SK-N-MC (cell line): ENCODE measurements around the gene ATP13A1.
A peak's percentile ranks its signal among the peaks of the same experiment; 100 is the strongest.
"Not testable (repeated sequence)": the region's sequence is repeated elsewhere in the genome, so short reads cannot be mapped to it uniquely, and the experiment has no call there.

Experiments
- DNase-seq: peaks from one replicate; pipeline ENCODE4 v3.0.0-alpha.2; 2011; ENCODE audit warnings: low read depth, low spot score
- H3K27ac ChIP-seq: fragments of 200-600 bp; sonication (generic); 2 replicates; pipeline ENCODE4 v1.5.1; 2016; ENCODE audit warnings: mixed run types
- H3K36me3 ChIP-seq: fragments of 200-600 bp; sonication (generic); 2 replicates; pipeline ENCODE4 v1.6.1; 2017; ENCODE audit warnings: antibody characterized with exemption, low read length, mixed read lengths; ENCODE audit not compliant: insufficient read depth
- H3K4me3 ChIP-seq: fragments of 200-600 bp; sonication (generic); 2 replicates; pipeline ENCODE4 v1.5.1; 2016
- H3K9ac ChIP-seq: fragments of 200-600 bp; sonication (generic); 2 replicates; pipeline ENCODE4 v1.8.0; 2017; ENCODE audit warnings: mixed run types, mixed read lengths; ENCODE audit not compliant: insufficient read length
- H3K9me3 ChIP-seq: fragments of 200-600 bp; sonication (generic); 2 replicates; pipeline ENCODE4 v1.6.1; 2017; ENCODE audit warnings: low read depth, mild to moderate bottlenecking, antibody characterized with exemption, low read length, moderate library complexity, mixed read lengths
- EZH2 ChIP-seq: fragments of 200-600 bp; sonication (generic); IDR thresholded peaks from one replicate; pipeline ENCODE4 v1.6.1; 2017; ENCODE audit warnings: antibody characterized with exemption
- FOXP2 ChIP-seq: optimal IDR thresholded peaks from 2 replicates; pipeline ENCODE3; 2011; ENCODE audit warnings: mild to moderate bottlenecking, moderate library complexity; ENCODE audit not compliant: insufficient read depth; ENCODE audit errors: extremely low read length, control extremely low read depth
- POLR2AphosphoS5 ChIP-seq: IDR thresholded peaks from 2 replicates; pipeline ENCODE4 v1.6.1; 2012; ENCODE audit warnings: mild to moderate bottlenecking, low read depth, low read length, borderline replicate concordance

Gene ATP13A1

DNA sequence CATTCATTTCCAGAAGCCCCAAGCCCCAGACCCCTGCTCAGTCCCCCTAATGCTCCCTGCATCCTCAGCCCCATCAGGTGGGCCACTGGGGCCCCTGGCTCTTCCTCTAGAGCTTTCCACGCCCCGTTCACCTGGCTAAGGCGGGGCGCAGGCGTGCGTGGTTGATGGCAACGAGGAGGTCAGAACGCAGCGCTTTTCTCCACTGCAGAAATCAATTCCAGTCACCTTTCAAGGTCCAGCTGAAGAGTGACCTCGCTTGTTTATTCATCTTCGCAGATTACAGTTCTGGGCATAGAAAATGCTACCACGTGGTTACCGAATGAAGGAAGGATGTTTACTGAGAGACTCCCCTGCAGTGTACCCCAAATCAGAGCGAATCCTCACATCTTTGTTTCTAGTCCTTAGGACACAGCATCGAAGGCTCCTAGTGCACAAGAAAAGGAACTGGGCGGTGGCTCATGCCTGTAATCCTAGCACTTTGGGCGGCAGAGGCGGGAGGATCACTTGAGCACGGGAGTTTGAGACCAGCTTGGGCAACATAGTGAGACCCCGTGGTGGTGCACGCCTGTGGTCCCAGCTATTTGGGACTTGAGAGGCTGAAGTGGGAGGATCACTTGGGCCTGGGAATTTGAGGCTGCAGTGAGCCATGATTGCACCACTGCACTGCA lies 44.2 kb downstream of the ATP13A1 start:
- DNase-seq = no peak
- no peak overlapping the region for H3K9ac ChIP-seq
- TF ChIP-seq FOXP2 (no peak), EZH2 (no peak)
- peaks cover 5% of the 10 kb centered on the region; the same call in 1 of the 2 replicates for H3K36me3 ChIP-seq
- H3K9me3 ChIP-seq = no peaks in the 10 kb centered on the region
- H3K27ac ChIP-seq = no peak overlapping the region
- H3K4me3 ChIP-seq = peak overlapping the region; percentile 92

GRCh38 chr19:19618219-19619051 lies 45.0 kb downstream of the ATP13A1 start, which contains the start of gene PBX4:
PBX4 (minus strand) TSS chr19:19618687; CDS start chr19:19618629, 58 bp downstream.
- Histone ChIP-seq H3K27ac (no peak within 1 kb of the TSS), H3K9ac (peak within 1 kb of the TSS; percentile 85), H3K36me3 (no peaks in the 10 kb centered on the region; the same call in 1 of the 2 replicates), H3K4me3 (peak within 1 kb of the TSS; percentile 92), H3K9me3 (no peaks in the 10 kb centered on the region)
- peak; percentile 63 for DNase-seq
- no peak for TF ChIP-seq EZH2
- TF ChIP-seq POLR2AphosphoS5 = peak; percentile 51; the same call in 1 of the 2 replicates

- Histone ChIP-seq H3K27ac (no peak overlapping the region), H3K4me3 (no peak overlapping the region), H3K36me3 (no peaks in the 10 kb centered on the region), H3K9ac (no peak overlapping the region), H3K9me3 (no peaks in the 10 kb centered on the region)
- TF ChIP-seq POLR2AphosphoS5 = no peak
- DNase-seq = no peak
These were observed 48.4 kb downstream of the ATP13A1 start for GRCh38 chr19:19615086-19615485.

DNA sequence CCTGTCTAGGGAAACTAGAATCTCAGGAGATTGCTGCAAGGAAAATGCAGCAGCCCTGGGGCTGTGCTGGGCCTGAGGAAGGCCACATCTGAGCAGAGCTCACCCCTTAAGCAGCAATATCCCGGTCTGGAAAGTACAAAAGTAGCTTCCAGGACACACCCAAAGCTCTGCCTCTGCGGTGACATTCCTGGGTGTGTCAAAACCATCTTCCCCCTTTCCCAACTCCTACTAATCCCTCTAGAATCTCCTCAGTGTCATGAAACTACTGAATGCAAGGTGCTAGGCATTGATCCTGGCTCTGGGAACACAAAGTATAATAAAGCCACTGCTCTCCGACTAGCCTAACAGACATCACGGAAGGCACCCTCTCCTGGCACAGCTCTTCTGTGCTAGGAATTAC lies 50.0 kb downstream of the ATP13A1 start:
- TF ChIP-seq POLR2AphosphoS5 (no peak), FOXP2 (no peak), EZH2 (no peak)
- no peak overlapping the region for H3K27ac ChIP-seq
- DNase-seq = no peak
- no peak overlapping the region for H3K4me3 ChIP-seq
- no peak overlapping the region for H3K9ac ChIP-seq
- H3K9me3 ChIP-seq = no peaks in the 10 kb centered on the region
- H3K36me3 ChIP-seq = no peaks in the 10 kb centered on the region

GRCh38 chr19:19610376-19611202 lies 52.9 kb downstream of the ATP13A1 start:
- H3K36me3 ChIP-seq = no peaks in the 10 kb centered on the region
- H3K4me3 ChIP-seq = no peak overlapping the region
- no peak overlapping the region for H3K27ac ChIP-seq
- no peak for DNase-seq
- H3K9me3 ChIP-seq = no peaks in the 10 kb centered on the region
- H3K9ac ChIP-seq = no peak overlapping the region
- TF ChIP-seq EZH2 (no peak), FOXP2 (no peak), POLR2AphosphoS5 (no peak)

DNA sequence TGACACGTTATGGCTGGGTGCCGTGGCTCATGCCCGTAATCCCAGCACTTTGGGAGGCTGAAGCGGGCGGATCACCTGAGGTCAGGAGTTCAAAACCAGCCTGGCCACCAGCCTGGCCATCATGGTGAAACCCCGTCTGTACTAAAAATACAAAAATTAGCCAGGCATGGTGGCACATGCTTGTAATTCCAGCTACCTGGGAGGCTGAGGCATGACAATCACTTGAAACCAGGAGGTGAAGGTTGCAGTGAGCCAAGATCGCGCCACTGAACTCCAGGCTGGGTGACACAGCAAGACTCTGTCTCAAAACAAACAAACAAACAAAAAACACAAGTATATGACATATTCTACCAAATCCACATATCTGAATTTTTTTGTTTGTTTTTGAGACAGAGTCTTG lies 56.8 kb downstream of the ATP13A1 start:
- not testable (repeated sequence) for H3K9me3 ChIP-seq, H3K27ac ChIP-seq, H3K9ac ChIP-seq, DNase-seq, H3K4me3 ChIP-seq, H3K36me3 ChIP-seq

- DNase-seq = no peak
- no peak overlapping the region for H3K9ac ChIP-seq
- TF ChIP-seq FOXP2 = no peak
- no peak for TF ChIP-seq POLR2AphosphoS5
- TF ChIP-seq EZH2 = no peak
These were observed 57.5 kb downstream of the ATP13A1 start for GRCh38 chr19:19606021-19606420.

GRCh38 chr19:19602713-19603324 lies 60.7 kb downstream of the ATP13A1 start:
- no peak overlapping the region for H3K4me3 ChIP-seq
- H3K9ac ChIP-seq = no peak overlapping the region
- no peak for TF ChIP-seq POLR2AphosphoS5
- no peak for TF ChIP-seq EZH2
- TF ChIP-seq FOXP2 = no peak
- H3K36me3 ChIP-seq = no peaks in the 10 kb centered on the region
- DNase-seq = no peak
- H3K9me3 ChIP-seq = no peaks in the 10 kb centered on the region
- no peak overlapping the region for H3K27ac ChIP-seq

More at GRCh38 chr19:19606021-19606420, 57.5 kb downstream of the ATP13A1 start:
- H3K36me3 ChIP-seq = no peaks in the 10 kb centered on the region
- H3K9me3 ChIP-seq = no peaks in the 10 kb centered on the region
- H3K27ac ChIP-seq = no peak overlapping the region
- no peak overlapping the region for H3K4me3 ChIP-seq
